PC-3 (cell line): ENCODE data around the gene CELF5. TPM values are rescaled to one million over a fixed set of nuclear protein-coding genes. Genes with fewer than 3 reads are reported as not detected.
"Not testable (repeated sequence)": the region's sequence is repeated elsewhere in the genome, so short reads cannot be mapped to it uniquely, and the experiment has no call there.

Experiments used
- ATAC-seq: fragments of 200-7000 bp; cut with Tn5 transposase; 2 replicates; pipeline ENCODE4 v1.9.1; 2020; ENCODE audit warnings: mild to moderate bottlenecking, moderate library complexity
- BruUV-seq: library from RNA; stranded (reverse); fragments of 400-500 nt; replicated peaks from 2 replicates; lab custom pipeline; 2021; lab: Mats Ljungman, UMichigan
- CTCF ChIA-PET: fragments of 300-600 bp; sonication (Branson Sonifier 250); formaldehyde crosslinking; loops from one replicate; lab custom pipeline; 2022; ENCODE audit warnings: antibody characterized with exemption; lab: Charles Lee
- POLR2A ChIA-PET: fragments of 300-600 bp; sonication (Branson Sonifier 250); formaldehyde crosslinking; loops from one replicate; lab custom pipeline; 2022; ENCODE audit warnings: antibody characterized with exemption; ENCODE audit not compliant: unreplicated experiment; lab: Charles Lee
- DNase-seq: peaks from one replicate; pipeline ENCODE4 v3.0.0-alpha.2; 2015
- H2AFZ ChIP-seq: fragments of 300-600 bp; sonication (generic); 2 replicates; pipeline ENCODE4 v1.6.0; 2016; ENCODE audit warnings: antibody characterized with exemption, low read length
- H3F3A ChIP-seq: fragments of 300-600 bp; sonication (generic); one replicate; pipeline ENCODE4 v1.6.0; 2017; ENCODE audit warnings: antibody characterized with exemption, low read length, control low read depth, mild to moderate bottlenecking; ENCODE audit not compliant: unreplicated experiment
- H3K27ac ChIP-seq: fragments of 300-600 bp; sonication (generic); 2 replicates; pipeline ENCODE4 v1.5.1; 2016; ENCODE audit warnings: mild to moderate bottlenecking, low read length
- H3K27me3 ChIP-seq: fragments of 300-600 bp; sonication (generic); 2 replicates; pipeline ENCODE4 v1.6.1; 2016; ENCODE audit warnings: low read length, mixed read lengths
- H3K36me3 ChIP-seq: fragments of 300-600 bp; sonication (generic); 2 replicates; pipeline ENCODE4 v1.6.1; 2016; ENCODE audit warnings: low read depth, mixed run types, low read length, mixed read lengths
- H3K4me1 ChIP-seq: fragments of 300-600 bp; sonication (generic); 2 replicates; pipeline ENCODE4 v1.5.1; 2016; ENCODE audit warnings: low read length; ENCODE audit not compliant: insufficient read depth
- H3K4me2 ChIP-seq: fragments of 300-600 bp; sonication (generic); 2 replicates; pipeline ENCODE4 v1.6.0; 2016; ENCODE audit warnings: low read length
- H3K4me3 ChIP-seq: fragments of 300-600 bp; sonication (generic); 2 replicates; pipeline ENCODE4 v1.5.1; 2016; ENCODE audit warnings: mild to moderate bottlenecking, low read length, mixed read lengths
- H3K79me2 ChIP-seq: fragments of 300-600 bp; sonication (generic); 2 replicates; pipeline ENCODE4 v1.6.1; 2017; ENCODE audit warnings: low read length, mixed read lengths
- H3K9ac ChIP-seq: fragments of 300-600 bp; sonication (generic); 2 replicates; pipeline ENCODE4 v1.6.0; 2016; ENCODE audit warnings: mild to moderate bottlenecking, low read length
- H3K9me2 ChIP-seq: fragments of 300-600 bp; sonication (generic); replicated peaks from 2 replicates; pipeline ENCODE4 v1.6.1; 2016; ENCODE audit warnings: mixed run types, low read length, mixed read lengths
- H3K9me3 ChIP-seq: fragments of 300-600 bp; sonication (generic); 2 replicates; pipeline ENCODE4 v1.6.1; 2016; ENCODE audit warnings: low read length, mixed read lengths
- H4K20me1 ChIP-seq: fragments of 300-600 bp; sonication (generic); 2 replicates; pipeline ENCODE4 v1.6.1; 2016; ENCODE audit warnings: low read length, mixed read lengths
- CTCF ChIP-seq: fragments of 300-600 bp; sonication (generic); conservative IDR thresholded peaks from 2 replicates; pipeline ENCODE4 v1.5.1; 2017; ENCODE audit warnings: antibody characterized with exemption, low read depth, mild to moderate bottlenecking, low read length
- EZH2 ChIP-seq: fragments of 300-600 bp; sonication (generic); IDR thresholded peaks from one replicate; pipeline ENCODE4 v1.6.1; 2017; ENCODE audit warnings: antibody characterized with exemption, mild to moderate bottlenecking, low read length; ENCODE audit not compliant: unreplicated experiment
- EZH2phosphoT487 ChIP-seq: fragments of 300-600 bp; sonication (generic); IDR thresholded peaks from 2 replicates; pipeline ENCODE4 v1.6.1; 2018; ENCODE audit warnings: mild to moderate bottlenecking, antibody characterized with exemption, low read length, borderline replicate concordance
- intact Hi-C: fragments of 100-400 bp; cut with micrococcal nuclease; formaldehyde crosslinking; loops from 2 replicates; pipeline ENCODE4 v1.9.0; 2023
- total RNA-seq: library from RNA; depleted of rRNA; stranded (reverse); fragments of >200 nt; gene quantifications from 2 replicates; pipeline ENCODE4 v1.2.3, GENCODE V29; 2014

The CELF5 gene
- total RNA-seq, 1 experiment from 2014 or later, result 0.44 TPM

- H3K9ac ChIP-seq, result no peak overlapping the region
- H3K27ac ChIP-seq, result no peak overlapping the region
- BruUV-seq, result no TSS peak
- ATAC-seq, result no peak
- no peaks in the 10 kb centered on the region for H3K79me2 ChIP-seq
- H3K9me3 ChIP-seq, result no peaks in the 10 kb centered on the region
- intact Hi-C loops, result no loop called here
- TF ChIP-seq EZH2, result no peak
- no peak for TF ChIP-seq CTCF
- no peak for TF ChIP-seq EZH2phosphoT487
- no peaks in the 10 kb centered on the region for H4K20me1 ChIP-seq
- H3K4me1 ChIP-seq, result no peaks in the 10 kb centered on the region
- H3K9me2 ChIP-seq, result no peaks in the 10 kb centered on the region
- no peaks in the 10 kb centered on the region for H3F3A ChIP-seq
- H3K27me3 ChIP-seq, result no peaks in the 10 kb centered on the region
- POLR2A ChIA-PET, result interaction anchor here (0.6 kb wide), 1 partner anchor 12 kb away, joined by 3 read pairs; no protein-coding TSS in a partner anchor
- H2AFZ ChIP-seq, result no peak overlapping the region
- no peak for DNase-seq
- no peaks in the 10 kb centered on the region for H3K36me3 ChIP-seq
- no peak overlapping the region for H3K4me3 ChIP-seq
- CTCF ChIA-PET, result no interaction called here
- H3K4me2 ChIP-seq, result no peak overlapping the region
These were observed 72.0 kb downstream of the CELF5 start for GRCh38 chr19:3296446-3296845.

GRCh38 chr19:3298853-3299449 is 74.5 kb downstream of the CELF5 start:
- no peak for TF ChIP-seq EZH2phosphoT487
- no peak for TF ChIP-seq EZH2
- TF ChIP-seq CTCF, result no peak
- ChIA-PET POLR2A (no interaction called here), CTCF (no interaction called here)
- Histone ChIP-seq H2AFZ (no peak overlapping the region), H3K36me3 (no peaks in the 10 kb centered on the region), H3K27me3 (no peaks in the 10 kb centered on the region), H3K79me2 (no peaks in the 10 kb centered on the region), H3K9me3 (no peaks in the 10 kb centered on the region), H3K4me3 (no peak overlapping the region), H3K4me1 (no peaks in the 10 kb centered on the region), H3K9ac (no peak overlapping the region), H3F3A (no peaks in the 10 kb centered on the region), H3K9me2 (no peaks in the 10 kb centered on the region), H3K27ac (no peak overlapping the region), H3K4me2 (no peak overlapping the region), H4K20me1 (no peaks in the 10 kb centered on the region)
- intact Hi-C loops, result no loop called here
- ATAC-seq (no peak), DNase-seq (no peak)
- BruUV-seq, result no TSS peak

GRCh38 chr19:3300566-3300965 is 76.1 kb downstream of the CELF5 start:
- H3K9me2 ChIP-seq, H4K20me1 ChIP-seq, H3F3A ChIP-seq, H3K27ac ChIP-seq, H2AFZ ChIP-seq, BruUV-seq, DNase-seq, ATAC-seq, H3K36me3 ChIP-seq, H3K9me3 ChIP-seq, intact Hi-C loops, H3K27me3 ChIP-seq, H3K4me3 ChIP-seq, H3K9ac ChIP-seq, H3K4me1 ChIP-seq, CTCF ChIA-PET, H3K4me2 ChIP-seq, H3K79me2 ChIP-seq: not testable (repeated sequence)
- POLR2A ChIA-PET, result interaction anchor here (0.7 kb wide), 1 partner anchor 64 kb away, joined by 18 read pairs; no protein-coding TSS in a partner anchor
